ENCODE measurements around the gene NCBP3.
A peak's percentile ranks its signal among the peaks of the same experiment; 100 is the strongest.
"Not testable (repeated sequence)": the region's sequence is repeated elsewhere in the genome, so short reads cannot be mapped to it uniquely, and the experiment has no call there.

NCBP3 gene

DNA sequence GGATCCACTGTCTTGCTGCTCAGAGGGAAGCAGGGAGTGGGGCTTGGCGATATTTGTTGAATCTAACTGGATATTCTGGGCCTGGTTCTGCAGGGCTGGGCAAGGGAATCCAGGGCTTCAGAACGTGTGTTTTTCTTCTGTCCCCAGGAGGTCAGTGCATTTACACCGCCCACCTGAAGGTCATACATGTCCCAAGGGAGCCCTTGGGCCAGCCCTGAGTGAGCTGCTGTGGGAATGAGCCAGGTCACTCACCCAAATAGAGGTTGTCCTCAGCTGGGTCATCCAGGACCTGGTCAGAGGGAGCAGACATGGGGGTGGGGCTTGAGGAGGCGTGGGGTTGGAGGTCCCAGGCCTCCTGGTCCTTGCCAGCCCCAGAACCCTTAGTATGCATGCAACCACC, 36.2 kb upstream of the NCBP3 start:
- DNase-seq (ENCODE audit: insufficient read length, low spot score) = no peak
- FAIRE-seq = no peak

DNA sequence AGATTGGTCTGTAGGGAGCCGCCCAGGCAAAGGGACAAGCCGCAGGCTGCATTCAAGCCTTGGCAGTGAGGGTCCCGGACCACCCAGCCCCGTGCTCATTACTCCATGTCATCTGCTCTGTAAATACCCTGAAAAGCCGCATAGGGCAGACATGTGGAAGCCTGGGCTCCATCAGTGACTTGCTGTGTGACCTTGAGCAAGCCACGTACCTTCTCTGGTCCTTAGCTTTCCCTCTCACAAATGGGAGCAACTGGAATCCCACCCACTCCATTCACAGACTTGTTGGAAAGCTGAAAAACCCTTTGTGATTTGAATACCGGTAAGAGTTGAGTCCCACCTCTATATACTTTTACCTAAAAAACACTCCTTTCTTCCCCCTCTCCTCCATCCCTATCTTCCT, 34.9 kb upstream of the NCBP3 start:
- DNase-seq (ENCODE audit: insufficient read length, low spot score) = no peak
- no peak for FAIRE-seq

GRCh38 chr17:3879591-3880417, 33.8 kb upstream of the NCBP3 start:
- no peak for FAIRE-seq
- DNase-seq (ENCODE audit: insufficient read length, low spot score) = no peak

- no peak for FAIRE-seq
- DNase-seq (ENCODE audit: insufficient read length, low spot score) = no peak
These were observed 33.1 kb upstream of the NCBP3 start for GRCh38 chr17:3879186-3879585.

DNA sequence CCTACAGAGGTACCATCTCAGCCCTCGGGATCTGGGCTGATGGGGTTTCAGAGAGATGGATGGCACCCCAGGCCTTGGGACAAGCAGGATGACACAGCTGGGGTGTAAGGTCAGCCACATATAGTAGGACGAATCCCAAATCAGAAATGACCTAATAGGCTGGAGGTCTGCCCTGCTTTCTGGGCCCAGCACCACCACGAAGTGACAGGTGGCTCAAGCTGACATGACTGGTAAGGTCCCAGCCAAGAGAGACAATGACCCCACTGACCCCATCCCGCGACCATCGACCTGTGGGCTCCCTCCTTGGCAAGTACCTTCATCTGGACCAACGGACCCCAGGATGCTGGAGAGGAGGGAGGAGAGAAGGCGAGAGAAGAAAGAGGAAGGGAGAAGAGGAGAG, 31.2 kb upstream of the NCBP3 start:
- DNase-seq (ENCODE audit: insufficient read length, low spot score) = no peak
- no peak for FAIRE-seq

- FAIRE-seq = no peak
- DNase-seq (ENCODE audit: insufficient read length, low spot score) = no peak
These were observed 29.3 kb upstream of the NCBP3 start for GRCh38 chr17:3875317-3875716.

DNA sequence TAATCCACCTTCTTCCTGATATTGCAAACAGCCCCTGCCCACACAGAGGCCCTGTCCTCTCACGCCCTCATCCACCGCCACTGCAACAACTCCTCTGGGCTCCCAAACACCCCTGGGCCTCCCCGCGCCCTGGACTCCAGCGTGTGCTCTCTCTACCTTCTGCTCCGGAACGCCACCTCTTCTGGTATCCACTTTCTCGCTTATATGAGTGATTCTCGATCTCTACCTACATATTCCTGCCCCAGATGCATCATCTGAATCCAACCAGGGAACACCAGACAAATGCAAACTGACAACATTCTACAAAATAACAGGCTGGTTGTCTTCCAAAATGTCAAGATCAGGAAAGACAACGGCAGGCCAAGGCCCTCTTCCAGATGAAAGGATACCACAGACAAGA, 27.8 kb upstream of the NCBP3 start:
- FAIRE-seq = no peak
- no peak for DNase-seq (ENCODE audit: insufficient read length, low spot score)

- DNase-seq (ENCODE audit: insufficient read length, low spot score) = peak; percentile 74
- FAIRE-seq = peak; percentile 71
These were observed 24.8 kb upstream of the NCBP3 start for GRCh38 chr17:3870871-3871306.

DNA sequence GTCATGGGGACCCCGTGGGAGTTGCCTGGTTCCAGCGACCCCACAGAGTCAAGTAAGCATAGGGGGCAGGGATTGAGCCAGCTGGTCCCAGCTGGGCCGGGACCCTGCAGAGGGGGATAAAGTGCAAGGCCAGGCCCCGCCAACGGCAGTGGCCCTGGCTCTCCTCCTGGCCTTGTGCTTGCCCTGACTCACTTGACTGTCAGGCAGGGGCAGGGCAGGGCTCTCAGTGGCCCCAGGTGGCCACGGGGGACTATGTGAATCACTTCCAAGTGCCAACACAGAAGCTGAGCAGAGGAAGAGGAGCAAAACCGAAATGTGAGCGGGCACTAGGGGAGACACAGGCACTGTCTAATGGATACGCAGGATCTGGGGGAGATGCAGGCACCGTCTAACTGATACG, 21.6 kb upstream of the NCBP3 start:
- FAIRE-seq = no peak
- DNase-seq (ENCODE audit: insufficient read length, low spot score) = no peak

DNA sequence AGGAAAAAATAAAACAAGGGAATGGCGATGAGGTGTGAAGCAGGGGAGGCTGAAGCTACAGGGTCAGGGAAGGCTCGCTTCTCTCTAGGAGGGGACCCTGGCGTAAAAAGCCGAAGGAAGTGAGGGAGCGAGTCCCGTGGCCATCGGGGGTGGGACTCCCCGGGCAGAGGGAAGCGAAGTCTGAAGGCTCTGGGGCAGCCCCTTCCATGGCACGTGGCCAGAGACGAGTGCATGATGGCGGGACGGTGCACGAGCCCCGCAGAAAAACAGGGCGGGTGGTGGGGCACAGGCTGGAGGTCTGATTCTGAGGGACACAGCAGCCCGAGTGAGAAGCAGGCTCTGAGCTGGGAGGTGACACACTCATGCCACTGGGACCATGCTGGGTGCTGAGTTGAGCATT, 21.1 kb upstream of the NCBP3 start:
- FAIRE-seq (no peak), DNase-seq (ENCODE audit: insufficient read length, low spot score) (no peak)

GRCh38 chr17:3866276-3866675, 20.2 kb upstream of the NCBP3 start:
- no peak for FAIRE-seq
- DNase-seq (ENCODE audit: insufficient read length, low spot score) = no peak

DNA sequence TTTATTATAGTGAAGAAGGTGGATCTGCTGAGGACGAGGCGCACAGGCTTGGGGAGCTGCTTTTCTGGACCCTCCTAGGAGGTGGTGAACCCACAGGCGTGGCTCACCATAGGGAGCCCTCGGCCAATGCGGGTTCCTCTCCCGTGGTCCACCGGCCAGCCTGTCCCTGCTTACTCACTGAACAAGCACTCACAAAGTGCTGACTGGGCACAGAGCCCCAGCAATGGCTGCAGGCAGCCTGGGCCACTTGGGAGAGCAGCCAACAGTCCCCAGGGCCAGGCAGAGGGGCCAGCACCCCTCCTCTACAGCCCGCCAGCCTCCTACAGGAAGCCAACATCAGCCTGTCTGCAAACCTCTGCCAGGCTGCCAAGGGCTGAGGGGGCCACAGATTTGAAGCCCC, 19.1 kb upstream of the NCBP3 start:
- FAIRE-seq = no peak

GRCh38 chr17:3864534-3864933, 18.5 kb upstream of the NCBP3 start:
- DNase-seq (ENCODE audit: insufficient read length, low spot score) (no peak), FAIRE-seq (no peak)

More for the DNA sequence above, 19.1 kb upstream of the NCBP3 start:
- DNase-seq (ENCODE audit: insufficient read length, low spot score) = no peak

DNA sequence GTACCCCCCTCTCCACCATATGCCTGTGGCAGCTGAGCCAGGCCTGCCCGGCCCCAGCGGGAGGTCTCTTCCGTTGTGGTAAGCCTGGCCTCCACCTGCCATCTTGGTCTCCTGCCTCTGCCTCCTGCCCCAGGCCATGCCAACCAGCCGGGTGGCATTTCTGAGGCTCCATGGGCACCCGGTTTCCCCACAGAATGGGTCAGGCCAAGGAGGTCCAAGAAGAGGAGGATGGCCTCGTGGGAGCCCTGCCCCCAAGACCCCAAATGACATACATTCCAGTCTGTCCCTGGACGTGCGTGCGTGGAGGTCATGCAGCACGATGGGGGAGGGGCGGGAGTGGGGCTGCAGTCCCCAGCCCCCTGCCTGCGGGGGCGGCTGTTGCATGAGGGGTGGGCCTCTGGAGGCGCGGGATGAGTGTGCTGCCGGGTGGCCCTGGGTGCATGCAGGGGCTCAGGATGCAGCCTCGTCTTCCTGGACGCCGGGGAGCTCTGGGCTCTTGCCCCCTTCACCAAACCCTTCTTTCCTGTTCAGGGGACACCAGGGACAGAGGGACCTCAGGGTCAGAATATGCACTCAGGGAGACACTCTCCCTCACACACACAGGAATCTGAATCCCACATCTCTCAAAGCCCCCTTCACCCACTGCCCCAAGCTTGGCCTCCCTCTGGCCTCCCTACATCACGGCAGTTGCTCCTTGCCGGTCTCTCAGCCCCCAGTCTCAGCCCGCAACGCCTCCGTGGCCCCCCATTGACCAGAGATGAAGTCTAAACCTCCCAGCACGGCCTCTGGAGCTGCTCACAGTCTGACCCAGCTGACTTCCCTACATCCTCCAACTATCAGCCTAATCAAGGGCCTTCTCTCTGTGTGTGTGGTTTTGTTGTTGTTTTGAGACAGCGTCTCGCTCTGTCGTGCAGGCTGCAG, 16.0 kb upstream of the NCBP3 start:
- FAIRE-seq = no peak
- no peak for DNase-seq (ENCODE audit: insufficient read length, low spot score)

- DNase-seq (ENCODE audit: insufficient read length, low spot score) (no peak), FAIRE-seq (no peak)
These were observed 15.1 kb upstream of the NCBP3 start for GRCh38 chr17:3860939-3861700.

DNA sequence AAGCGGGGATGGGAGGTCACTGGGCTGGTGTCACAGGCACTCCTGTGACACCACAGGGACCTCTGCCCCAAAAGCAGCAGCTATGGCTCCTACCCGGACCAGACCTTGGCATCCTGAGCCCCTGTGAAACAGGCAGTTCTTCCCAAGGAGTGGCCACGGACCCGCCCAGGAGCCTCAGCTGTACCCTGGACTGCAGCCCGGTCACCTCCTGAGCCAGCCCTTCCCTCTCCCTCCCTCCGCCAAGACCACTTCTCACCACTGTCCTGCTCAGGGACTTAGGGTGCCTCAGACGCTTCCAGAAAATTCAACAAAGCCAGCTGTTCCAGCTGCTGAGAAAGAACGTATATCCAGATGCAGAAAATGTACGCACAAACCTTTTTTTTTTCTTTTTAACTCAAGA, 13.9 kb upstream of the NCBP3 start:
- no peak for FAIRE-seq
- DNase-seq (ENCODE audit: insufficient read length, low spot score) = no peak

DNA sequence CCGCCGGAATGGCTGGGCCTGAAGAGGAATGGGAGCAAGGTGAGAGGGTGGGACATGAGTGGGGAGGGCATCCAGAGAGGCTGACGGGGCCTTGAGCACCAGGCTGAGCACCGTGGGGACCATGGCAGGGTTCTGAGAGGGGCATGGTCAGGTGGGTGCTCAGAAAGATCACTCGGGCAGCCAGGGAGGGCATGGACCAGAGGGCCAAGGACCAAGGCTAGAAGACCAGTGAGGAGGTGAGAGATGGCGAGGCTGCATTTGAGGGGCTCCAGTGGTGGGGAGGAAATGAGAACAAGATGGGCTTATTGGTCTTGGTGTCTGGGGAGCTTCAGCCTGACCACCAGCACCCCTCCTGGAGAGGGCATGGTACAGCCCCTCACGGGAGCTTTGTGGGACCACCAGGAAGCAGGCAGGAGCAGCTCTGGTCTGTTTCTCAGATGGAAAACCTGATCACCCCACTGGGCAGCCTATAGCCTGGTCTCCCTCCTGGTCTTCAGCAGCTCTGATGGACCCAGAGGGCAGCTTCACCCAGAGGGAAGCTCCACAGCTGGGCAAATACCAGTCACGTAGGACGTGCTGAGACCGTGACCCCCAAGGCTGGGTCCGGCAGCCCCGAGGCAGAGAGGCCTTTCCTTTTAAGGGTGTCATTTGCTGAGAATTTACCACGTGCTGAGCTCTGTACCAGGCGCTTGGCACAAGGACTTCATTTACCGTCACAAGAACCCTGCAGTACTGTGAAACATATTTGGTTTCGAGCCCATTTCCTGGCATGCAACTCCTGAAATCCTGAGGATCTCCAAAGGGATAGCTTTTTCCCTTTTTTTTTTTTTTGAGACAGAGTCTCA, 11.4 kb upstream of the NCBP3 start:
- no peak for FAIRE-seq
- no peak for DNase-seq (ENCODE audit: insufficient read length, low spot score)

DNA sequence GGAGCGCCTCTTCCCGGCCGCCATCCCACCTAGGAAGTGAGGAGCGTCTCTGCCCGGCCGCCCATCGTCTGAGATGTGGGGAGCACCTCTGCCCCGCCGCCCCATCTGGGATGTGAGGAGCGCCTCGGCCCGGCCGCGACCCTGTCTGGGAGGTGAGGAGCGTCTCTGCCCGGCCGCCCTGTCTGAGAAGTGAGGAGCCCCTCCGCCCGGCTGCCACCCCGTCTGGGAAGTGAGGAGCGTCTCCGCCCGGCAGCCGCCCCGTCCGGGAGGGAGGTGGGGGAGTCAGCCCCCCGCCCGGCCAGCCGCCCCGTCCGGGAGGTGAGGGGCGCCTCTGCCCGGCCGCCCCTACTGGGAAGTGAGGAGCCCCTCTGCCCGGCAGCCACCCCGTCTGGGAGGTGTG, 8.2 kb upstream of the NCBP3 start:
- not testable (repeated sequence) for FAIRE-seq; DNase-seq (ENCODE audit: insufficient read length, low spot score)

- DNase-seq (ENCODE audit: insufficient read length, low spot score) (no peak), FAIRE-seq (no peak)
These were observed 6.5 kb upstream of the NCBP3 start for GRCh38 chr17:3852561-3852960.

DNA sequence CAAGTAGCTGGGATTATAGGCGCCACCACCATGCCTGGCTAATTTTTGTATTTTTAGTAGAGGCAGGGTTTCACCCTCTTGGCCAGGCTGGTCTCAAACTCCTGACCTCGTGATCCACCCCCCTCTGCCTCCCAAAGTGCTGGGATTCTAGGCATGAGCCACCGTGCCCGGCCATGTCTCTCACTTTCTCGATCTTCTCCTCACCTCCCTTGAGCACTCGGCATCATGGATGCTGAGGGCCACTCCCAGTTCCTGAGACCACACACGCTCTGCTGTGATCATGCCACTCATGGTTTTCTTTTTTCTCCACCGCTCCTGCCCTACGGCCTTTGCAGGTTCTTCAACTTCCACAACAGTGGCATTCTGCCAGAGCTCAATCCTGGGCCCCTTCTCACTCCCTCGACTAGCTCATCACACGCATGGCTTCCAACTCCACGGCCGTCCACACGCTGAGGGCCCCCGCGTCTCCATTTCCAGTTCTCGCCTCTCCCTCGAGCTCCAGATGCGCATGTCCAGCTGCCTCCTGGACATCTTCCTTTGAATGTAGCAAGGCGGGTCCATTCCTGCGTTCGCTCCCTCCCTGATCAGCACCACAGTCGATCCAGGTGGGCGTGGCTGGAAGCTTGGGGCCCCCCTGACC, 5.5 kb upstream of the NCBP3 start:
- DNase-seq (ENCODE audit: insufficient read length, low spot score) = no peak
- no peak for FAIRE-seq
